Measurements from ENCODE around the gene LTBP1. TPM values are rescaled to one million over a fixed set of nuclear protein-coding genes. Genes with fewer than 3 reads are reported as not detected.

Gene LTBP1
- polyA plus RNA-seq, 1 donor (not counting 4 experiments of a cell fraction or from before 2014, with no cell fraction given), result 9.2 TPM

DNA sequence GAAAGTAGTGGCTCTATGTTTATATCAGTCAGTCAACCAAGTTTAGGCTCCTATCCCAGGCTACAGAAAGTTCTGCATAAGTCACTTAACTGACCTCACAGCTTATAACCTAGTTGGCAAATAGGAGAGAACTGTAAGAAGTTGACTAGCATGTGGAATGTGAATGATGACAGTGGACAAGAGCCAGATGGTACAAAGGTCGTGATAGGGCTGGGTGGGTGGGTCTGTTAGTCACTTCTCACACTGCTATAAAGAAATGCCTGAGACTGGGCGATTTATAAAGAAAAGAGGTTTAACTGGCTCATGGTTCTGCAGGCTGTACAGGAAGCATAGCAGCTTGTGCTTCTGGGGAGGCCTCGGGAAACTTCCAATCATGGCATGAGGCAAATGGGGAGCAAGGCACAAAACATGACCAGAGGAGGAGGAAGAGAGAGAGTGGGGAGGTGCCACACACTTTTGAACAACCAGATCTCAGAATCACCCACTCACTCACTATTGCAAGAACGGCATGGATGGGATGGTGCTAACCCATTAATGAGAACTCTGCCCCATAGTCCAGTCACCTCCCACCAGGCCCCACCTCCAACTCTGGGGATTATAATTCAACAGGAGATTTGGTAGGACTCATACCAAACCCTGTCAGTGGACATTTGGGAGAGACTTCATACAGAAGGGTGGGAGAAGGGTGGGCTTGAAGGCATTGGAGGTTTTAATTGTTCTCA lies 68.8 kb downstream of the LTBP1 start:
- no peak for FAIRE-seq
- H3K9me3 ChIP-seq (ENCODE audit: control insufficient read depth, low read depth, low read length), result no peaks in the 10 kb centered on the region
- no peak overlapping the region for H2AFZ ChIP-seq (ENCODE audit: control insufficient read depth, low read length)
- peaks cover 13% of the 10 kb centered on the region for H3K4me1 ChIP-seq (ENCODE audit: control insufficient read depth, extremely low read depth, insufficient read depth, low read length)
- H3K79me2 ChIP-seq (ENCODE audit: control insufficient read depth, insufficient read depth, low read length), result no peaks in the 10 kb centered on the region
- dilution Hi-C loops (cut with MboI; ENCODE audit: extremely low pct_ligation_motif_present, low sequenced_read_pairs), result no loop called here
- H3K4me2 ChIP-seq (ENCODE audit: control insufficient read depth, extremely low read depth, insufficient read depth, low read depth, low read length), result no peak overlapping the region
- H3K4me3 ChIP-seq (ENCODE audit: control insufficient read depth in 2 of 3, extremely low read depth in 1 of 3, insufficient read depth in 2 of 3, low read depth in 1 of 3, low read length in 3 of 3), result no peak overlapping the region
- H3K27ac ChIP-seq (ENCODE audit: control insufficient read depth, insufficient read depth, low read length), result no peak overlapping the region
- H3K27me3 ChIP-seq (ENCODE audit: control insufficient read depth, extremely low read depth, insufficient read depth, low read length), result no peaks in the 10 kb centered on the region
- no peaks in the 10 kb centered on the region for H4K20me1 ChIP-seq (ENCODE audit: control insufficient read depth, extremely low read depth, insufficient read depth, low read length)
- H3K9ac ChIP-seq (ENCODE audit: control insufficient read depth, extremely low read depth, insufficient read depth, low read length), result no peak overlapping the region
- TF ChIP-seq, protein P1, sequence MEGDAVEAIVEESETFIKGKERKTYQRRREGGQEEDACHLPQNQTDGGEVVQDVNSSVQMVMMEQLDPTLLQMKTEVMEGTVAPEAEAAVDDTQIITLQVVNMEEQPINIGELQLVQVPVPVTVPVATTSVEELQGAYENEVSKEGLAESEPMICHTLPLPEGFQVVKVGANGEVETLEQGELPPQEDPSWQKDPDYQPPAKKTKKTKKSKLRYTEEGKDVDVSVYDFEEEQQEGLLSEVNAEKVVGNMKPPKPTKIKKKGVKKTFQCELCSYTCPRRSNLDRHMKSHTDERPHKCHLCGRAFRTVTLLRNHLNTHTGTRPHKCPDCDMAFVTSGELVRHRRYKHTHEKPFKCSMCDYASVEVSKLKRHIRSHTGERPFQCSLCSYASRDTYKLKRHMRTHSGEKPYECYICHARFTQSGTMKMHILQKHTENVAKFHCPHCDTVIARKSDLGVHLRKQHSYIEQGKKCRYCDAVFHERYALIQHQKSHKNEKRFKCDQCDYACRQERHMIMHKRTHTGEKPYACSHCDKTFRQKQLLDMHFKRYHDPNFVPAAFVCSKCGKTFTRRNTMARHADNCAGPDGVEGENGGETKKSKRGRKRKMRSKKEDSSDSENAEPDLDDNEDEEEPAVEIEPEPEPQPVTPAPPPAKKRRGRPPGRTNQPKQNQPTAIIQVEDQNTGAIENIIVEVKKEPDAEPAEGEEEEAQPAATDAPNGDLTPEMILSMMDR (optimal IDR thresholded peaks at IDR 0.05 in 1 of 3, IDR thresholded peaks at IDR 0.05 in 1 of 3, conservative IDR thresholded peaks at IDR 0.05 in 1 of 3; ENCODE audit: extremely low read depth in 1 of 3, insufficient read depth in 2 of 3, low read length in 3 of 3), result no peak
- no peak for TF ChIP-seq EZH2 (IDR thresholded peaks at IDR 0.05; ENCODE audit: low read length)
- no peaks in the 10 kb centered on the region for H3K9me1 ChIP-seq (ENCODE audit: control insufficient read depth, extremely low read depth, insufficient read depth, low read length)
- DNase-seq (ENCODE audit: low read depth, low spot score), result no peak
- no peaks in the 10 kb centered on the region for H3K36me3 ChIP-seq (ENCODE audit: control insufficient read depth in 2 of 2, extremely low read depth in 1 of 2, insufficient read depth in 2 of 2, low read length in 2 of 2)

DNA sequence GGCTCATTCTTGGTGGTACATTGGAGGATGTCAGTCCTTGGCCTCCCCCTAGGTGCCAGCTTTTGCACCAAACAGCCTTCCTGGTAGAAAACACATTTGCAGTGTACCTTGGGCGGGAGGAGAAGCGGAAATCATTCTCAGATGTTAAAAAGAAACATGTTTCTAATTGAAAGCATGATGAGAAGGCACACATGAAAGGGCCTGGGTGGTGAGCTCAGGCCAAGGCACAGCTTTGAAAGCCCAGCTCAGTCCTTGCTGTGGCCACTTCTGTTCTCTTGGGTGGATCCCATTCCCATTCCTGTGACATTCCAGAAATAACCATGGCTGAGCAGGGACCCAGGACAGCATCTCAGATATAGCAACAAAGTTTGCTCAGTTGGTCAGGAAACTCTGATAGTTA lies 71.5 kb downstream of the LTBP1 start:
- Histone ChIP-seq H3K9me1 (ENCODE audit: control insufficient read depth, extremely low read depth, insufficient read depth, low read length) (no peaks in the 10 kb centered on the region), H4K20me1 (ENCODE audit: control insufficient read depth, extremely low read depth, insufficient read depth, low read length) (no peaks in the 10 kb centered on the region), H3K4me2 (ENCODE audit: control insufficient read depth, extremely low read depth, insufficient read depth, low read depth, low read length) (no peak overlapping the region), H3K79me2 (ENCODE audit: control insufficient read depth, insufficient read depth, low read length) (no peaks in the 10 kb centered on the region), H3K27me3 (ENCODE audit: control insufficient read depth, extremely low read depth, insufficient read depth, low read length) (no peaks in the 10 kb centered on the region), H3K9me3 (ENCODE audit: control insufficient read depth, low read depth, low read length) (no peaks in the 10 kb centered on the region), H2AFZ (ENCODE audit: control insufficient read depth, low read length) (no peak overlapping the region), H3K9ac (ENCODE audit: control insufficient read depth, extremely low read depth, insufficient read depth, low read length) (no peak overlapping the region), H3K27ac (ENCODE audit: control insufficient read depth, insufficient read depth, low read length) (no peak overlapping the region), H3K4me3 (ENCODE audit: control insufficient read depth in 2 of 3, extremely low read depth in 1 of 3, insufficient read depth in 2 of 3, low read depth in 1 of 3, low read length in 3 of 3) (no peak overlapping the region), H3K4me1 (ENCODE audit: control insufficient read depth, extremely low read depth, insufficient read depth, low read length) (peaks cover 17% of the 10 kb centered on the region), H3K36me3 (ENCODE audit: control insufficient read depth in 2 of 2, extremely low read depth in 1 of 2, insufficient read depth in 2 of 2, low read length in 2 of 2) (no peaks in the 10 kb centered on the region)
- TF ChIP-seq, protein P1 (optimal IDR thresholded peaks at IDR 0.05 in 1 of 3, IDR thresholded peaks at IDR 0.05 in 1 of 3, conservative IDR thresholded peaks at IDR 0.05 in 1 of 3; ENCODE audit: extremely low read depth in 1 of 3, insufficient read depth in 2 of 3, low read length in 3 of 3), result no peak
- no peak for TF ChIP-seq EZH2 (IDR thresholded peaks at IDR 0.05; ENCODE audit: low read length)
- dilution Hi-C loops (cut with MboI; ENCODE audit: extremely low pct_ligation_motif_present, low sequenced_read_pairs), result no loop called here
- no peak for FAIRE-seq
- DNase-seq (ENCODE audit: low read depth, low spot score), result no peak

Data from keratinocyte (primary cell).